ENCODE results near the gene EFEMP2.
"Not testable (repeated sequence)": the region's sequence is repeated elsewhere in the genome, so short reads cannot be mapped to it uniquely, and the experiment has no call there.

EFEMP2 gene

DNA sequence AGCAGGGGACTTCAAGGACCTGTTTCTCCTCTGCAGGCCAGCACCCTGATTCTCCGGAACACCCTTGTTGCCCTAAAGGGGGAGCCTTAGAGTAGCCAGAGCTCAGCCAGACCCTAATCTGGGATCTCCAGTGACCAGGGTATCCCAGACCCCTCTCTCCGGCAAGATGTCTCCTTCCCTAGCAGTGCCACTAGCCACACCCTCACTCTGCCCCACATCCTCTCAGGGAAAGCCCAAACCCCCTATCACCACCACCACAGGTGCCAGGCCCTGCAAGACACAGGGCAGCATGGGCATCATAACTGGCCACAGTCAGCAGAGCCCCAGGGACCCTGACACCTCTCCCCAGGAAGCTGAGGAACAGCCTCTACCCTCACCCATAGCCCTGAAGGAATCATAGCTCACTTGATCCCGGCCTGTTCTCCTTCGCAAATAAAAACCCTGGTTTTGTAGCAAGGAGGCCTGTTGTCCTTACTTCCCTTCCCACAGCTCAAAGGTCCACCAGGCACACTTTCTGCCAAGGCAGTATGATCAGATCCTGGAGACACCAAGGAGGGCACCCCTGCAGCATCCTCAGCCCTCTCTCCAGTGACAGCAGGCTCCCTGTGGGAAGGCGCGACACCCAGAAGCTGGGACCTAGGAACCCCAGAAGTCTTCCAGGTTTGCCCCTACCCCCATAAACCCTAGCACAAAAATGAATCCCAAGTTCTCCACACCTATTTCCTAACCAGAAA, 19.2 kb downstream of the EFEMP2 start:
- no peak for DNase-seq

DNA sequence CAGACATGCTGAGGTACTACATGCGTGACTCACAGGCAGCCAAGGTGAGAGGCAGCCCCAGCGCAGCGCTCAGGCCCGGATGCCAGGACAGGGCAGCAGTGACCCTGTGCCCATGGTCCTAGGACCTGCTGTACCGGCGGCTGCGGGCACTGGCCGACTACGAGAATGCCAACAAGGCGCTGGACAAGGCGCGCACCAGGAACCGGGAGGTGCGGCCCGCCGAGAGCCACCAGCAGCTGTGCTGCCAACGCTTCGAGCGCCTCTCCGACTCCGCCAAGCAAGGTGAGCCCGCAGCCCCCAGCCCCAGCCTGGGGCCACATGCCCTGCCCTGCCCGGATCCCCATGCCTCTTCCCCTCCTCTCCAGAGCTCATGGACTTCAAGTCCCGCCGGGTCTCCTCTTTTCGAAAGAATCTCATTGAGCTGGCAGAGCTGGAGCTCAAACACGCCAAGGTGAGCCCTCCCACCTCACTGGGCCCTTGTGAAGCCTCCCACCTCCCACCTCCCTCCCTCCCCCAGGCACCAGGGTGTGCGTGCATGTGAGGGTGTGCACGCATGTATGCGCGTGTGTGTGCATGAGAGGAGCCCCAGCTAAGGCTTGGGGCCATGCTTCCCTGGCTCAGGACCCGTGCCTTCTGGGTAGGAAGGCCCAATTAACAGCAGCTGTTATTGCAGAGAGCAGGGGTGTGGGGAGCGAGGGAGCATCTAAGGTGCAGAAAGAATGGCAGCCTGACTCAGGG, 19.9 kb downstream of the EFEMP2 start:
- no peak for DNase-seq

GRCh38 chr11:65851811-65852507, 20.6 kb downstream of the EFEMP2 start:
- DNase-seq, result no peak

- peak; percentile 41 for DNase-seq
Measured at GRCh38 chr11:65851083-65851579, 21.5 kb downstream of the EFEMP2 start.

DNA sequence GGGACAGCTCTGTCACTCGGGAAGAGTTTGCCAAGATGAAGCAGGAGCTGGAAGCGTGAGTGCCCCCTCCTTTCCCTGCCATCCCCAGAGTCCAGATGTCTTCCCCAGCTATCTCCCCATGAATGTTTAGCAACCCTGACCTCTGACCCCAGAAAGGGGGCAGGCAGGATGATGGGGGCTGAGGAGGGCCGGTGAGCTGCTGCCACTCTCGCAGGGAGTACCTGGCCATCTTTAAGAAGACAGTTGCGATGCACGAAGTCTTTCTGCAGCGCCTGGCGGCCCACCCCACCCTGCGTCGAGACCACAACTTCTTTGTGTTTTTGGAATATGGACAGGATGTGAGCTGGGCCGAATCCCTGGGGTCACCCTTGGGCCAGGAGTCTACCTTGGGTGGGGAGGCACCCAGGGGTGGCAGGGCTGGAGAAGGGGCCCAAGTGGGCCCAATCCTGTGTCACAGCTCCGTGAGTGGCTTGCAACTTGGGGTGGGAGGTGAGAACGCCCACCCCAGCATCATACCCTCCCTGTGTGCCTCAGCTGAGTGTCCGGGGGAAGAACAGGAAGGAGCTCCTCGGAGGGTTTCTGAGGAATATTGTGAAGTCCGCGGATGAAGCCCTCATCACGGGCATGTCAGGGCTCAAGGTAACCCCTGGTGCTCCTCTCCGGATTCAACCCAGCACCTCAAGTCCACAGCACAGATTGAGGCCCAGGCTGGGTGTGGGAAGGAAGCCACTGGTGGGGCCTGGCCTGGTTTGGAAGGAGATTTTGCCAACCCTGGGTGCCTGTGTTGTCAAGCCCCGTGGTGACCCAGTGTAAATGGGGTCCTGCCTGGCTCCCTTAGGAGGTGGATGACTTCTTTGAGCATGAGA, 22.1 kb downstream of the EFEMP2 start:
- DNase-seq, result no peak

- DNase-seq, result no peak
Measured at GRCh38 chr11:65849771-65850216, 22.8 kb downstream of the EFEMP2 start.

GRCh38 chr11:65849366-65849765, 23.2 kb downstream of the EFEMP2 start:
- DNase-seq, result no peak

DNA sequence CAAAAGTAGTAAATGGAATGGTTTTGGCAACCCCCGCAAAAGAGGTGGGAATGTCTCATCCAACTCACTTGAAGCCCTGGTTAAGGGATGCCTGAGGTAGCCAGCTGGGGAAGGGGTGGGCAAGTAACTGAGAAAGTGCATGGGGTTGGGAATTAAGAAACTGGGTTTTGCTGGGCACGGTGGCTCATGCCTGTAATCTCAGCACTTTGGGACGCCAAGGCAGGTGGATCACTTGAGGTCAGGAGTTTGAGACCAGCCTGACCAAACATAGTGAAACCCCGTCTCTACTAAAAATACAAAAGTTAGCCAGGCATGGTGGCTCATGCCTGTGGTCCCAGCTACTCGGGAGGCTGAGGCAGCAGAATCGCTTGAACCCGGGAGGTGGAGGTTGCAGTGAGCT, 23.9 kb downstream of the EFEMP2 start:
- not testable (repeated sequence) for DNase-seq

DNA sequence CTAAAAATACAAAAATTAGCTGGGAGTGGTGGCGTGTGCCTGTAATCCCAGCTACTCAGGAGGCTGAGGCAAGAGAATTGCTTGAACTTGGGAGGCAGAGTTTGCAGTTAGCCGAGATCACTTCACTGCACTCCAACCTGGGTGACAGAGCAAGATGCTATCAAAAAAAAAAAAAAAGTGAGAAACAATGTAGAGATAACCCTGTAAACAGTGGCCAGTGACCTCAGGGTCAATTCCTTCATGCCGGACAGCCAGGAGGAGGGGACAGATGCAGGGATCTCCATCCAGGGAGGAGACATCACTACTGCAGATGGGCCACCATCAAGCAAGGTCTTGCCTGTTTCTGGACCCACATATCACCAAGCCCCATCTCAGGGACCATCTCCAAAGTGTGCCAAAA, 24.9 kb downstream of the EFEMP2 start:
- no peak for DNase-seq

- no peak for DNase-seq
Measured at GRCh38 chr11:65844231-65844872, 28.2 kb downstream of the EFEMP2 start.

- DNase-seq, result no peak
Measured at GRCh38 chr11:65843811-65844210, 28.8 kb downstream of the EFEMP2 start.

GRCh38 chr11:65842144-65842543, 30.5 kb downstream of the EFEMP2 start:
- DNase-seq, result no peak

GRCh38 chr11:65834202-65834601, 38.4 kb downstream of the EFEMP2 start:
- DNase-seq, result no peak

DNA sequence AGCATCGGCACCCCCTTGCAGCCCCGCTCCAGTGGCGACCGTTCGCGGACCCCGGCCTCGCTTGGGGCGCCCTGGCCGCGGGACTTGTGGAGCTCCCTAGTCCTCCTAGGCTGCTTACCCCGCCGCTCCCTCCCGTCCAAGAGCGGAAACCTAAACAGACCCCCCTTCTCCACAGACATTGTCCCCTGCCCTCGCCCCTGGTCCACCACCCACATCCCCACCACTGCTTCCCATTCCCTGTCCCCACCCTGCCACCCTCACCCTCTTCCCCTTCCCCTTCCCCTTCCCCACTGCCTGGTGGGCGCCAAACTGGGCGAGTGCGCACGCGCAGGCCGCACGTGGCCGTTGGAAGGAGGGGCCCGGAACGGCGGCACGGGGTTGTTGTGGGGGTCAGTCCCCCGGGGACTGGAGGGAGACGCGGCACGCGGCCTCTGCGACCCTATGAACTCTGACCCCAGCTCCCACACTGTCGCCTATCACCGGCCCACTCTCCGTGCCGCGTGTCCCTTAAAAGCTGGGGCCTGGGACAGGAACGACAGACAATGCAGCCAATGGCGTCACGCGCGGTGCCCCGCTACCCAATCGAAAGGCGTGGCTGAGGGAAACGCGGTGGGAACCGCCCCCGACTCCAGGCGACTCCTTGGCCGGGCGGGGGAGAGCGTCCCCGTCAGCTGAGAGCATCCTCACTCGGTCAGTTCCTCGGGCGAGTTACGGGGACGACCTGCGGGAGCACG, 39.1 kb downstream of the EFEMP2 start, which contains the start of gene SNX32:
SNX32 (plus strand) TSS at position 667 of the 734 bp plus-strand sequence. CDS start 103 bp downstream, outside the sequence.
- peak; percentile 95 for DNase-seq

GRCh38 chr11:65832231-65832630, 40.4 kb downstream of the EFEMP2 start:
- DNase-seq, result not testable (repeated sequence)

DNA sequence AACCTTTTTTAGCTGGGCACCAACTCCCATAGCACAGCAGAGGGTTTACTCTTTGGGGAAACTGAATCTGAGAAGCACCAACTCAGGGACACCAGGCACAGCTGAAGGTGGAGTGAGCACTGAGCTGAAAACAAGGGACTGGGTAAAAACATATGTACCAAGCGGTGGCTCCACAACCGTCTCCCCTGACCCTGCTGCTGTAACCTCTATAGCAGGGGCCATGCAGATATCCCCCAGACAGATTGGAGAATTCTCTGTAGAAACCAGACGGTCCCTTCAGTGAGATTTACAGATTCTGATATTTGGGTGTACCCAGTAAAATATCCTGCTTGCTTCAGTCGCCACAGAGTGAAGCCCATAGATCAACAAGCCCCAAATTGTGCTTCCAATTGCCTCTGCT, 43.1 kb downstream of the EFEMP2 start:
- no peak for DNase-seq

DNA sequence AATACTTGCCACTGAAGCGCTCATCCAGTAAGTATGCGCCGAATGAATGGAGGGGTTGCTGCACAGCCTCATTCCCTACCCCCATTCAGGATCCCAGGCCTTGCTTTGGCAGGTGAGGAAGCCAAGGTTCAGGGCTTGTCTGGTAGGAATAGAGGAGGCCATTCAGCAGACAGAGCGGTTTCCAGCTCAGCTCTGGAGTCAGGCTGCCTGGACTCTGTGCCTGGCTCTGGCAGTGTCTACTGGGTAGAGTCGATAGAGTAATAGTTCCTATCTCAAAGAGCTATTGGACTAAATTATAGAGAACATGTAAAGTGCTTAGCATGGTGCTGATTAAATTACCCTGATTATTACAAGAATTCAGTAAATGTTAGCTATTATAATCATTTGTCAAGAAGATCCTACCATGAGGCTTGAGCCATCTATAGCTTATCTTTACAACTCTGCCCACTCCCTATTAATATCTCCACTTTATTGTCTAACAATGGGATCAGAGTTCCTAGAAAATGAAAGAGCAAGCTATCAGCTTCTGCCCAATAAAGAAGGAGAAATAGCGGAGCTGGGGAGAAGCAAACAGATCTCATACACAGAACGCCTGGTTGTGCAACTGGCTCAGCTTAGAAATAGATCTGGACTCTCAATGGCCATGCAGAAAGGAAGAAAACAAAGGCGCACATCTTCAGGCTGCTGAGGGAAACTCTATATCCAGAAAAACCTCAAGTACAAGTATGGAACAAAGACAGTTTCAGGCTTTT, 45.4 kb downstream of the EFEMP2 start:
- no peak for DNase-seq

DNA sequence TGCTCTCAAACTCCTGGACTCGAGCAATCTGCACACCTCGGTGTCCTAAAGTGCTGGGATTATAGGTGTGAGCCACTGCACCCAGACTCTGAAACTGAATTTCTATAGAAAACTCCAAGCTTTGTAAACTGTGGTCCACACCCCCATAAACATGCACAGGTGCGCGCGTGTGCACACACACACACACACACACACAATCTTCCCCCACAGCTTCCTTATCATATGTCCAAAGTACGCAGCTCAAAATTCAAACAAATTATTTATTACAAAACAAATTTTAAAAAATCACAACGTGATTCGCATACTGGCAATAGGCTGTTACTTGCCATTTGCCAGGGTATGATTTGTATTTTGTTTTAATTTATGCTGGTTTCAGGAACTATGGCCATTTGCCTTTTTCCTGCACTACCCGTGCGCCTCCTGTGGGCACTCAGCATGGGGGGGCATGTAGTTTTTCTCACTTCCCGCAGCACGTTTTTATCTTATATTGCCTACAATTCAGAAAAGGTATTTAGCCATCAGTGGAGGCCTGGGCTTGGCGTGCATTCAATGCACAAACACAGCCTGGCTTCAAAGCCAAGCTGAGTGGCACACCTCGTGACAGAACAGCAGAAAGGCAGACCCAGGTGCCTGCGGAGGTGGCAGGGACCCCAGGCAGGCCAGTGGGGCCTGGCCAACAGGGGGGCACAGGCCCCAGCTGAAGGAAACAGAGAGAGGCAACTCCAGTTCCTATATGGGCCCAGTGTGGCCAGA, 49.6 kb downstream of the EFEMP2 start:
- no peak for DNase-seq

GRCh38 chr11:65821107-65821506, 51.5 kb downstream of the EFEMP2 start:
- no peak for DNase-seq
